Thyroid gland (tissue), 4 donors: ENCODE results near the gene FADS6.
"Not testable (repeated sequence)": the region's sequence is repeated elsewhere in the genome, so short reads cannot be mapped to it uniquely, and the experiment has no call there.

ENCODE experiments used
- POLR2A ChIP-seq, 2 donors: fragments of 450-650 bp; IDR thresholded peaks; one replicate each; pipeline ENCODE4 v1.6.1; 2017; ENCODE audit warnings: antibody characterized with exemption in 2 of 2, mild to moderate bottlenecking in 2 of 2, moderate library complexity in 1 of 2
- TF ChIP-seq, protein P1 (sequence below), 6 experiments: fragments of 200-600 bp in 3 of 6; fragments of 450-650 bp in 3 of 6; sonication (generic) in 3 of 6; IDR thresholded peaks; one replicate each; pipeline ENCODE4 v1.5.1; 2016 to 2019; ENCODE audit warnings: antibody characterized with exemption in 6 of 6, mild to moderate bottlenecking in 2 of 6, inconsistent platforms in 1 of 6, moderate library complexity in 1 of 6

DNA sequence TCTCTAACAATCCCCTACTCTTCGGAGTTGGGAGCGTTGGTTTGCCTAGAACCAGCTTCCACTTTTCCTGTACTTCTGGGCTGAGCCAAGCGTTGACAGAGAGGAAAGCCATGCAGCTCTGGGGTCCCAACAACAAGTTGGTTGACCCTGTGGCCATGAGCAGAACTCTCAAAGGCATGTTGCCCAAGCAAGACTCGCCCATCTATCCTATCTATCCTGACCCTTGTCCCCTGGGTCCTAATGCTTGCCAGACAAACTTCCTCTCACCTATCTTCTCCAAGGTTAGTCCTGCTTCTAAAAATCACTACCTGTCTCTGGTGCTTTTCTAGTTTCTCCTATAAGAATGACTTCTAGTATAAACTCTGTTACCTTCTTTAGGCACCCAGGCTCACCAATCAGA, 15.7 kb upstream of the FADS6 start:
- TF ChIP-seq, protein P1, sequence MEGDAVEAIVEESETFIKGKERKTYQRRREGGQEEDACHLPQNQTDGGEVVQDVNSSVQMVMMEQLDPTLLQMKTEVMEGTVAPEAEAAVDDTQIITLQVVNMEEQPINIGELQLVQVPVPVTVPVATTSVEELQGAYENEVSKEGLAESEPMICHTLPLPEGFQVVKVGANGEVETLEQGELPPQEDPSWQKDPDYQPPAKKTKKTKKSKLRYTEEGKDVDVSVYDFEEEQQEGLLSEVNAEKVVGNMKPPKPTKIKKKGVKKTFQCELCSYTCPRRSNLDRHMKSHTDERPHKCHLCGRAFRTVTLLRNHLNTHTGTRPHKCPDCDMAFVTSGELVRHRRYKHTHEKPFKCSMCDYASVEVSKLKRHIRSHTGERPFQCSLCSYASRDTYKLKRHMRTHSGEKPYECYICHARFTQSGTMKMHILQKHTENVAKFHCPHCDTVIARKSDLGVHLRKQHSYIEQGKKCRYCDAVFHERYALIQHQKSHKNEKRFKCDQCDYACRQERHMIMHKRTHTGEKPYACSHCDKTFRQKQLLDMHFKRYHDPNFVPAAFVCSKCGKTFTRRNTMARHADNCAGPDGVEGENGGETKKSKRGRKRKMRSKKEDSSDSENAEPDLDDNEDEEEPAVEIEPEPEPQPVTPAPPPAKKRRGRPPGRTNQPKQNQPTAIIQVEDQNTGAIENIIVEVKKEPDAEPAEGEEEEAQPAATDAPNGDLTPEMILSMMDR (IDR thresholded peaks at IDR 0.05), result not testable (repeated sequence)
- TF ChIP-seq POLR2A (IDR thresholded peaks at IDR 0.05), result not testable (repeated sequence)
